Endothelial cell of umbilical vein (primary cell): Measurements from ENCODE around the gene WNT2. TPM values are rescaled to one million over a fixed set of nuclear protein-coding genes. Genes with fewer than 3 reads are reported as not detected.

Experiments
- BruUV-seq: library from RNA; stranded (reverse); fragments of 400-500 nt; replicated peaks from 2 replicates; lab custom pipeline; 2021; lab: Mats Ljungman, UMichigan
- CTCF ChIA-PET: fragments of 300-600, 350-600 bp; sonication (Branson Sonifier 250); formaldehyde crosslinking; loops from one replicate; lab custom pipeline; 2021; ENCODE audit warnings: antibody characterized with exemption, inconsistent platforms; lab: Charles Lee
- POLR2A ChIA-PET: fragments of 300-600, 350-600 bp; sonication (Branson Sonifier 250); formaldehyde crosslinking; loops from one replicate; lab custom pipeline; 2021; ENCODE audit warnings: antibody characterized with exemption, inconsistent platforms; lab: Charles Lee
- DNase-seq: peaks from one replicate; pipeline ENCODE4 v3.0.0-alpha.2; 2011; ENCODE audit warnings: low read depth, low spot score
- FAIRE-seq: peaks from 2 replicates; lab custom pipeline; 2011; peaks lifted over from hg19 to GRCh38; lab: Jason Lieb, UNC
- H2AFZ ChIP-seq: 2 replicates; pipeline ENCODE4 v1.6.0; 2012; ENCODE audit warnings: low read depth, low read length, control low read depth, inconsistent platforms
- H3K27ac ChIP-seq: 2 replicates; pipeline ENCODE4 v1.5.1; 2011; ENCODE audit warnings: low read depth, mild to moderate bottlenecking, control low read depth, low read length, moderate library complexity; ENCODE audit not compliant: insufficient read depth
- H3K27me3 ChIP-seq, 2 experiments: 2 replicates each; pipeline versions ENCODE4 v1.6.0 to v1.6.1; 2011; ENCODE audit warnings: low read length in 2 of 2, mixed read lengths in 1 of 2; ENCODE audit not compliant: control insufficient read depth in 2 of 2, insufficient read depth in 2 of 2
- H3K36me3 ChIP-seq, 2 experiments: 2 replicates in 1 of 2; 3 replicates in 1 of 2; pipeline ENCODE4 v1.5.1; 2011; ENCODE audit warnings: low read length in 2 of 2, mild to moderate bottlenecking in 1 of 2, moderate library complexity in 1 of 2; ENCODE audit not compliant: control insufficient read depth in 2 of 2, insufficient read depth in 2 of 2; ENCODE audit errors: extremely low read depth in 1 of 2
- H3K4me1 ChIP-seq: 3 replicates; pipeline ENCODE4 v1.5.1; 2011; ENCODE audit warnings: mild to moderate bottlenecking, low read length; ENCODE audit not compliant: control insufficient read depth, insufficient read depth; ENCODE audit errors: extremely low read depth
- H3K4me2 ChIP-seq: 2 replicates; pipeline ENCODE4 v1.6.1; 2011; ENCODE audit warnings: low read length, control low read depth, mixed read lengths; ENCODE audit not compliant: insufficient read depth
- H3K4me3 ChIP-seq, 3 experiments: fragments of 200-600 bp in 1 of 3; sonication (generic), shearing (Covaris generic) in 1 of 3; replicated peaks in 1 of 3; 2 replicates each; pipeline ENCODE4 v1.5.1; 2011 to 2016; ENCODE audit warnings: control low read depth in 3 of 3, low read length in 3 of 3, mild to moderate bottlenecking in 2 of 3, inconsistent platforms in 1 of 3, low read depth in 1 of 3, moderate library complexity in 1 of 3; ENCODE audit not compliant: insufficient read depth in 1 of 3
- H3K79me2 ChIP-seq: 2 replicates; pipeline ENCODE4 v1.6.0; 2012; ENCODE audit warnings: low read length, inconsistent platforms; ENCODE audit not compliant: control insufficient read depth, insufficient read depth
- H3K9ac ChIP-seq: replicated peaks from 2 replicates; pipeline ENCODE3; 2011; ENCODE audit warnings: low read length, control low read depth; ENCODE audit not compliant: insufficient read depth; ENCODE audit errors: extremely low read depth
- H3K9me1 ChIP-seq: replicated peaks from 3 replicates; pipeline ENCODE4 v1.6.0; 2011; ENCODE audit warnings: mild to moderate bottlenecking, low read length; ENCODE audit not compliant: control insufficient read depth, insufficient read depth; ENCODE audit errors: extremely low read depth
- H3K9me3 ChIP-seq: replicated peaks from 2 replicates; pipeline ENCODE4 v1.5.1; 2012; ENCODE audit warnings: low read length, inconsistent platforms; ENCODE audit not compliant: control insufficient read depth, insufficient read depth
- H4K20me1 ChIP-seq: replicated peaks from 2 replicates; pipeline ENCODE3; 2011; ENCODE audit warnings: mild to moderate bottlenecking, low read length; ENCODE audit not compliant: control insufficient read depth, insufficient read depth; ENCODE audit errors: extremely low read depth
- CTCF ChIP-seq, 2 donors: IDR thresholded peaks; 1 replicate in 1 of 2; 2 replicates in 1 of 2; pipeline ENCODE4 v1.5.1; 2011; ENCODE audit warnings: low read length in 2 of 2, mild to moderate bottlenecking in 2 of 2, moderate library complexity in 2 of 2, control low read depth in 1 of 2, inconsistent platforms in 1 of 2, low read depth in 1 of 2; ENCODE audit not compliant: insufficient read depth in 1 of 2; ENCODE audit errors: extremely low read depth in 1 of 2
- EZH2 ChIP-seq: IDR thresholded peaks from 2 replicates; pipeline ENCODE4 v1.6.1; 2012; ENCODE audit warnings: borderline replicate concordance, low read depth, mild to moderate bottlenecking, moderate library complexity, low read length, inconsistent platforms; ENCODE audit not compliant: severe bottlenecking
- FOS ChIP-seq: IDR thresholded peaks from 2 replicates; pipeline ENCODE4 v1.6.1; 2011; ENCODE audit warnings: mild to moderate bottlenecking, low read length, moderate library complexity, borderline replicate concordance; ENCODE audit not compliant: insufficient read depth
- GATA2 ChIP-seq: IDR thresholded peaks from 2 replicates; pipeline ENCODE4 v1.7.0; 2011; ENCODE audit warnings: low read depth, mild to moderate bottlenecking, moderate library complexity, mixed read lengths, low read length; ENCODE audit not compliant: insufficient read length, insufficient read depth
- JUN ChIP-seq: IDR thresholded peaks from 2 replicates; pipeline ENCODE4 v1.6.1; 2011; ENCODE audit warnings: borderline replicate concordance, low read depth; ENCODE audit not compliant: insufficient read length, insufficient read depth
- MAX ChIP-seq: IDR thresholded peaks from 2 replicates; pipeline ENCODE4 v1.6.1; 2011; ENCODE audit not compliant: insufficient read depth, insufficient read length
- MYC ChIP-seq: IDR thresholded peaks from one replicate; pipeline ENCODE4 v1.6.1; 2011; ENCODE audit warnings: mild to moderate bottlenecking, low read depth, low read length
- POLR2A ChIP-seq: IDR thresholded peaks from 2 replicates; pipeline ENCODE4 v1.6.1; 2012; ENCODE audit warnings: low read depth, mild to moderate bottlenecking, control low read depth, low read length
- POLR2AphosphoS5 ChIP-seq: IDR thresholded peaks from 2 replicates; pipeline ENCODE4 v1.6.1; 2012; ENCODE audit warnings: low read depth, mild to moderate bottlenecking, control low read depth, low read length, moderate library complexity; ENCODE audit not compliant: insufficient read depth
- dilution Hi-C: fragments of 300-500 bp; cut with MboI; formaldehyde crosslinking; loops from one replicate; pipeline ENCODE4 v1.15.0; 2019; ENCODE audit warnings: low sequenced_read_pairs; ENCODE audit not compliant: extremely low pct_ligation_motif_present
- intact Hi-C: fragments of 100-400 bp; cut with micrococcal nuclease; formaldehyde crosslinking; loops from one replicate; pipeline ENCODE4 v1.10.0; 2022
- polyA plus RNA-seq, 4 experiments: library from polyadenylated mRNA; depleted of rRNA in 3 of 4; stranded (reverse) in 3 of 4; unstranded in 1 of 4; fragments of >200 nt; gene quantifications; 2 replicates each; pipeline versions ENCODE4 v1.2.1 to v1.2.3, GENCODE V29; 2011 to 2012; ENCODE audit warnings: missing spikeins in 1 of 4
- total RNA-seq: library from RNA; stranded (reverse); gene quantifications from 2 replicates; pipeline ENCODE4 v1.2.3, GENCODE V29; 2021

Gene WNT2
- total and polyA plus RNA-seq, 2 donors (not counting 3 experiments of a cell fraction or from before 2014, with no cell fraction given): not detected

- no peak overlapping the region for H2AFZ ChIP-seq
- no TSS peak for BruUV-seq
- no peaks in the 10 kb centered on the region for H3K9me1 ChIP-seq
- no peak overlapping the region for H3K4me3 ChIP-seq
- CTCF ChIA-PET: interaction anchor here (2.2 to 2.3 kb wide), 2 partner anchors 13 to 135 kb away, joined by 5 read pairs; no protein-coding TSS in a partner anchor
- H3K4me2 ChIP-seq: no peak overlapping the region
- dilution Hi-C loops (no loop called here), intact Hi-C loops (no loop called here)
- no peak overlapping the region for H3K27ac ChIP-seq
- no peaks in the 10 kb centered on the region for H4K20me1 ChIP-seq
- DNase-seq (no peak), FAIRE-seq (no peak)
- H3K9me3 ChIP-seq: no peaks in the 10 kb centered on the region
- H3K27me3 ChIP-seq: peaks cover 2 to 10% of the 10 kb centered on the region in 2 experiments
- no peaks in the 10 kb centered on the region for H3K79me2 ChIP-seq
- POLR2A ChIA-PET: no interaction called here
- no peaks in the 10 kb centered on the region for H3K4me1 ChIP-seq
- TF ChIP-seq CTCF (IDR thresholded peaks at IDR 0.05; ENCODE audit: extremely low read depth in 1 of 2, insufficient read depth in 1 of 2, low read depth in 1 of 2, low read length in 2 of 2): no peak
- no peak for TF ChIP-seq EZH2
- no peak for TF ChIP-seq GATA2
- no peaks in the 10 kb centered on the region for H3K36me3 ChIP-seq
- no peak overlapping the region for H3K9ac ChIP-seq
Observed at GRCh38 chr7:117347480-117347879, 24.6 kb upstream of the WNT2 start.

- TF ChIP-seq CTCF (IDR thresholded peaks at IDR 0.05; ENCODE audit: extremely low read depth in 1 of 2, insufficient read depth in 1 of 2, low read depth in 1 of 2, low read length in 2 of 2) (no peak), JUN (no peak), POLR2AphosphoS5 (no peak), MAX (no peak), GATA2 (no peak), MYC (no peak), FOS (no peak), POLR2A (no peak), EZH2 (no peak)
- peaks cover 2 to 10% of the 10 kb centered on the region in 2 experiments for H3K27me3 ChIP-seq
- no peaks in the 10 kb centered on the region for H3K9me1 ChIP-seq
- H3K9ac ChIP-seq: no peak overlapping the region
- no TSS peak for BruUV-seq
- no peaks in the 10 kb centered on the region for H4K20me1 ChIP-seq
- FAIRE-seq (no peak), DNase-seq (no peak)
- no peak overlapping the region for H3K27ac ChIP-seq
- no peak overlapping the region for H3K4me2 ChIP-seq
- ChIA-PET POLR2A (no interaction called here), CTCF (interaction anchor here (2.2 to 2.3 kb wide), 2 partner anchors 11 to 134 kb away, joined by 5 read pairs; no protein-coding TSS in a partner anchor)
- no peak overlapping the region for H3K4me3 ChIP-seq
- dilution Hi-C loops (no loop called here), intact Hi-C loops (no loop called here)
- no peak overlapping the region for H2AFZ ChIP-seq
- no peaks in the 10 kb centered on the region for H3K36me3 ChIP-seq
- H3K4me1 ChIP-seq: no peaks in the 10 kb centered on the region
- H3K9me3 ChIP-seq: no peaks in the 10 kb centered on the region
- no peaks in the 10 kb centered on the region for H3K79me2 ChIP-seq
Observed at GRCh38 chr7:117346161-117346560, 23.3 kb upstream of the WNT2 start.
